Sigmoid colon (tissue), 4 donors: ENCODE data around the gene SIRT3.

Source experiments
- CTCF ChIP-seq, 4 experiments: fragments of 450-650 bp in 3 of 4; fragments of 200-600 bp in 1 of 4; IDR thresholded peaks; one replicate each; pipeline ENCODE4 v1.5.1; 2016 to 2019; ENCODE audit warnings: antibody characterized with exemption in 4 of 4, mild to moderate bottlenecking in 3 of 4, moderate library complexity in 2 of 4
- EP300 ChIP-seq, 4 donors: sonication (generic); formaldehyde crosslinking; IDR thresholded peaks; one replicate each; pipeline ENCODE4 v1.6.1; 2017; ENCODE audit warnings: antibody characterized with exemption in 4 of 4
- POLR2A ChIP-seq, 2 donors: fragments of 450-650 bp; IDR thresholded peaks; one replicate each; pipeline ENCODE4 v1.6.1; 2016; ENCODE audit warnings: antibody characterized with exemption in 2 of 2, mild to moderate bottlenecking in 2 of 2, moderate library complexity in 2 of 2
- POLR2AphosphoS5 ChIP-seq, 4 donors: sonication (generic); formaldehyde crosslinking; IDR thresholded peaks; one replicate each; pipeline ENCODE4 v1.6.1; 2017; ENCODE audit warnings: antibody characterized with exemption in 4 of 4

GRCh38 chr11:257766-258493, 21.8 kb upstream of the SIRT3 start:
- TF ChIP-seq POLR2AphosphoS5 (IDR thresholded peaks at IDR 0.05) = no peak
- TF ChIP-seq CTCF (IDR thresholded peaks at IDR 0.05) = no peak
- no peak for TF ChIP-seq EP300 (IDR thresholded peaks at IDR 0.05)
- no peak for TF ChIP-seq POLR2A (IDR thresholded peaks at IDR 0.05)
